Measurements from ENCODE around the gene TMA7B.

Gene TMA7B

DNA sequence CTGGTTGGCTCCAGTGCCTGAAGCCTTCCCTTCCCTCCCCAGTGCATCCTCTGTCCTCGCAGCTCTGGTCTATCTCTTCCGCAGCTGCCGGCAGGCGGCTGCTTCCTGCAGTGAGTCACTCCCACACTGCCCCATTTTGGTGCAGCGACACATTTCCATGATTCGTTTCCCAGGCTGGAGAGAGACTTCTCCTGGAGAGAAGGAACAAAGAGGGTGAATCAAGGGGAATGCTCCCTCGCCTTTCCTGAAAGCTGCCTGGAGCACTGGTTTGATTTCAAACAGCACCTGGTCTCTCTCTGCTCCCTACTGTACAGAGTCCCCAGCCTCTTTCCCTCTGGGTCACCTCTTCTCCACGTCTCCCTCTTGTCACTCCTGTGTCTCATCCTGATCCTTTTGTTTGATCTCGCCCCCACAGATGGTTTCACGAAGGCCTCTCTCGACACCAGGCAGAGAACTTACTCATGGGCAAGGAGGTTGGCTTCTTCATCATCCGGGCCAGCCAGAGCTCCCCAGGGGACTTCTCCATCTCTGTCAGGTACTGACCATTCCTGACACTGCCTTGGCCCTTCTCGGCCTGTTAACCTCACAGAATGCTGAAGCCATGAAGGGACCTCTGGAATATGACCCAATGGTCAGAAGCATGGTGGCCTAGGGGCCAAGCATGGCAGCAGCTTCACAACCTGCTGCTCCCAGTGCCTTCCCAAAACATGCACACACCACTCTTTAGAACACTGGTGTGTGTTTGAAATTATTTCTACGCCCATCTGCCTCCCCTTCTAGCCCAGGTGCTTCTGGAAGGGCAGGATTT is at the start of gene TMA7B:
TSS of gene TMA7B (plus strand) at position 758 of the 808 bp plus-strand sequence. CDS start 3,978 bp downstream, outside the sequence.
- DNase-seq (ENCODE audit: low spot score), result peak; percentile 49

- DNase-seq (ENCODE audit: low spot score), result no peak
Measured at GRCh38 chr22:39910876-39911613, 49.2 kb upstream of the TMA7B start.

GRCh38 chr22:39913321-39913720 is 46.9 kb upstream of the TMA7B start:
- no peak for DNase-seq (ENCODE audit: low spot score)

- DNase-seq (ENCODE audit: low spot score), result no peak
Measured at GRCh38 chr22:39913886-39914285, 46.3 kb upstream of the TMA7B start.

DNA sequence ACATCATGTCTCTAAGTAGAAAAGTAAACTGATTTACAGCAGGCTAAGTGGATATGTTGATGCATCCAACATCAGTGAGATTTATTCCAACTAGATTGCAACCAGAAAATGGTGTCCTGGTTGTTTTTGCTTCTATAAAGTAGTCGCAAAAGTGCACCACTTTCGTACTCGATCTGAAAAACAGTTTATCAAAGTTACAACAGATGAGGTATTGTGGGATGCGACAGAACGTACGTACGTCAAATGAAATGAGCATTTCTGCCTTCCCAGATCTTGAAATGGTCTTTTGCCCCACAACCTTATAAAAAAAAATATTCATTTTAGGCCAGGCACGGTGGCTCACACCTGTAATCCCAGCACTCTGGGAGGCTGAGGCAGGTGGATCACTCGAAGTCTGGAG is 45.6 kb upstream of the TMA7B start:
- DNase-seq (ENCODE audit: low spot score), result no peak

DNA sequence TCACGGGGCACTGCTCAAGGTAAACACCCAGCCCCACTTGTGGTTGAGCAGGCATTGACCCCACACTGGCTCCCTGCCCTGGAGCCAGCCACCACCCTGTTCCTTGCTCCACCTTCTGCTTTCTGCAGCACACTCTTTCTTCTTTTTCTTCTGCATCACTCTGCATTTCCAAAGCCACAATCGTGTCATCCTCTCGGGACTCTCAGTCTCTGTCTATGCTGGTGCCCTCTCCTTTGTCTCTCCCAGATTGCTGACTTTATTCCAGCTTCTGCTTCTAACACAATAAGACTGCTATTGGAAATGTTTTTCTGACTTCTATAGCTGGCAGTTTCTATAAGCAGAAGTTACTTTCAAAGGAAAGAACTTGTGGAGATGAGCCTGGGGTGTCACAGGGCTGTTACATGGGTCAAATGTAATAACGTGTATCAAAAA is 44.9 kb upstream of the TMA7B start:
- no peak for DNase-seq (ENCODE audit: low spot score)

GRCh38 chr22:39916496-39916895 is 43.7 kb upstream of the TMA7B start:
- no peak for DNase-seq (ENCODE audit: low spot score)

DNA sequence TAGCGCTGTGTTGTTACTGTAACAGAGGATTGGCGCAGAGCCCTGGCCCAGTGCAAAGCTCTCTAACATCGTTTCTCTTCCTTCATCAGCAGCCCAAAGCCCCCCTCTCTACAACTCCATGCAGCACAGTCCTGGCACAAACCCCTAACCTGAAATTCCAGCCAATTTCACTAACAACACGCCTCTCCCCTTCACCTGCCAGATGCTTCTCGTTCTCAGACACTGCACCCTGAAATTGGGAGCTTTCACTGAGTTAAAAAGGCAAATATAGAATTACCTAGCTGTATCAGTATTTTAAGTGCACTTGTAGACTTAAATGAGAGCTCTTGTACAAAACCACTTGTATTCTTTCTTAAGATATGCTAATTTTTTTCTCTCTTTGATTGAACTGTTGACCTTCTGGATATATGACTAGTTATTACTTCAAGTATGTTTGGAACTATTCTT is 43.0 kb upstream of the TMA7B start:
- no peak for DNase-seq (ENCODE audit: low spot score)

DNA sequence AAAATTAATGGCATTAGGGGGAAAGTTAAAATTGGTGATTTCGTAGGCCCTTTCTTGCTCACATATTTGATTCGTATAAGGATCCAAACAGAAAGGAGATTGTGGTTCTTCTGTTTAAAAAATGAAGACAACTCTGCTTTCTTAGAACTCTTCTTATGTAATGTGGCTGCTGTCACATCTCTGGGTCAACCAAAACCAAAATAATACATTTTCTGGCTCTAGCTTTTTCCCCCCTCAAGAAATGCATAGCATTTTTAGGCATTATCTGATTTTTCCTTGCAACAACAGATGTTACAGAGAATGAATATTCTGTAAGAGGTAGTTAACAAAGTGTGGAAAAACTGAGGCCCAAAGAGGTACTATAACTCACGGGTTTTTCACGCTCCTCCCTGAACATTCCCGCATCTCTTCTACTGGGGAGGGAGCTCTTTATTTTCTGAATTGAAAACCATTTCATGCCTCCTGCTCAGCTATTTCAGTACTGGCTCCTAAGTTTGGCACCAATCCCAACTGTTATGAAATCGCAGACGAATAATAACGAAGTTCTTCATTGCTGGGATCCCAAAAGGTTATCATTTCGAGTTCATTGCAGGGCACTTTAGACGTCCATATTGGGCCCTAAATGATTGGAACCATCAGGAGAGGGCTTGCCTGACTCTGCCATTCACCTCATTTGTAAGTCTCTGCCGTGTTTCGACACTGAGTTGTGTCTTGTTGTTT is 42.3 kb upstream of the TMA7B start:
- DNase-seq (ENCODE audit: low spot score), result no peak

- DNase-seq (ENCODE audit: low spot score), result peak; percentile 22
Measured at GRCh38 chr22:39920134-39920743, 40.0 kb upstream of the TMA7B start.

DNA sequence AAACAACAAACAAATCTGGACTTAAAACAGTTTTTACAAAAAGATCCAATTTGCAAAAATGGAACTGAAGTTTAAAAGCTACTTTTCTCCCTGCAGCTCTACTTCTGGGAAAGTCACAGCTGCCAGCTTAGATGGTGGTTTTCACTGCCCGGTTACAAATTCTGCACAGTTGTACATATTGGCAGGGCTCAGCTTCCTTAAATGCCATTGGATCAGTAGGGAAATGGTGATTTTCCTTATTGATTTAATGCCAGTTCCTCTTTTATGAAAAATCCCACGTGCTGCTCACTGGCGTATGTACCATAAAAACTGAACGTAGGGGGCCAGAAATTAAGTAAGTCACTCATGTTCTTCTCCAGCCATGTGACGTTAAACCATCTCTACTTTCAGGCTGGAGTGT is 36.5 kb upstream of the TMA7B start:
- no peak for DNase-seq (ENCODE audit: low spot score)

- DNase-seq (ENCODE audit: low spot score), result no peak
Measured at GRCh38 chr22:39924286-39924685, 35.9 kb upstream of the TMA7B start.

DNA sequence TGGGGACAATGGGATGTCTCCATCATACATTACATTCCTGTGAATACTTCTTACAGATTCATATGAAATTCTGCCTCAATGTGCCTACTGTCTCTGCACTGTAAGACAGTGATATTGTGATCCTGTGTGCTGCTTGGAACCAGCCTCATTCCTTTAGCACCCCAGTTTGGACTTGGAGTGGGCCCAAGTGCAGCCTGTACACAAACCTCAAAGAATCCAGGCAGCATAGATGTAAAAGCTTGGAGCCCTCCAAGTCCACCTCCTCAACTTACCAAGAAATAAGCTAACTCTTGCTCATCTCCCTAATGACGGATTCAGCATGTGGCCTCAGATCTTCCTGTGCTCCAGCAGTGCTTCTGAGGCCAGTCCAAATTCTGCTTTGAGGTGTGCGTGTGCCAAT is 34.9 kb upstream of the TMA7B start:
- DNase-seq (ENCODE audit: low spot score), result no peak

GRCh38 chr22:39925909-39926679 is 34.1 kb upstream of the TMA7B start:
- DNase-seq (ENCODE audit: low spot score), result no peak

- no peak for DNase-seq (ENCODE audit: low spot score)
Measured at GRCh38 chr22:39926753-39927152, 33.4 kb upstream of the TMA7B start.

GRCh38 chr22:39927544-39927943 is 32.7 kb upstream of the TMA7B start:
- DNase-seq (ENCODE audit: low spot score), result no peak

DNA sequence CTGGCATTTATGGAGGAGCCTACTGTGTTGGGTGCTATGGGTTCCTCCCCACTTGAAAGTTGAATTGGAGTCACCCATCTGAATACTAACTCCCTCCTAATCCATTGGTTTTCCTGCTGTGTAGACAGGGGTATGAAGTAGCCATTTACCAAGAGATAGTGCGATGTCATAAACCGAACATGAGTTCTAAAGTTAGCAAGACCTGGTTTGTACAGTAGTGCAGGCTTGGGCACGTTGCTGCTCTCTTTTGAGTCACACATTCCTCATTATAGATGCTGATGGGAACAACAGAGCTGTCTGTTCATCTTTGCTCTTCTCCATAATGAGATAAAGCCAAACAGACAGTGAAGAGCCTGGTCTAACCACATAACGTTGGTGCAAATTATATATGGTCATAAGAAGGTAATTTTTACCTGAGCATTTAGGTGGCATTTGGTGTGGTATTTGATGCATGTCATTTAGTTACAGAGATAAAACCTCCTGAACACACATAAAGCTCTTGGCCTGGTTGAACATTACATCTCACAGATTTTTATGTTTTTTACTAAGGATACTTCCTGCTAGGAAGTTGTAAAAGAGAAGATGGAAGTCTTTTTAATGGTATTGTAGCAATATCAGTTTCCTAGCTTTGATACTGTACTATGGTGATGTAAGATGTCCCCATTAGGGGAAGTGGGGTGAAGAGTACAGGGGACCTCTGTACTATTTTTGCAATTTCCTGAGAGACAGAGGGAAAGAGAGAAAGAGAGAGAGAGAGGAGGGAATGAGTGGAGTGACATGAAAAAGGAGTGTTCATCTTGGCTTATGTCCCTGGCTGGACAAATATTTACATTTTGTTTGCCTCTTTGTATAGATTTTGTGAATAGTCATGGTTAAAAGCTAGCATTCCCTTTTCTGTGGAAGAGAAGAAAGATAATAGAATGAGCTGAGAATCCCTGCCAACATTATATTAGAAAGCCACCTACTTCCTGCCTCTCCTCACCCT is 31.4 kb upstream of the TMA7B start:
- DNase-seq (ENCODE audit: low spot score), result no peak

GRCh38 chr22:39931251-39931650 is 28.9 kb upstream of the TMA7B start:
- no peak for DNase-seq (ENCODE audit: low spot score)

DNA sequence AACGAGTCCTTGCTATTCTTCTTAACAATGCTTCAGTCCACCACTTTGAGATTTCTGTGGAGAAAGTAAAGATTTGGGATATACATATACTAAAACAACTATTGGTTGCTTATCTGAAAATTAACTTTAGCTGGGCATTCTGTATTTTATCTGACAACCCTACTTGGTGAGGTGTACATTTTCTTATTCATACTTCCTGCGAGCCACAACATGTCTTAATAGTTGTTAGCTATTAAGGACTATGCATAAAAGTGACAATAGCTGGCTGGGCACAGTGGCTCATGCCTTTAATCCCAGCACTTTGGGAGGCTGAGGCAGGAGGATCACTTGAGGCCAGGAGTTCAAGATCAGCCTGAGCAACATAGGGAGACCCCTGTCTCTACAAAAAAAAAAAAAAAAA is 28.0 kb upstream of the TMA7B start:
- DNase-seq (ENCODE audit: low spot score), result no peak

Measured in hematopoietic multipotent progenitor cell treated with erythropoietin and hydrocortisone succinate and interleukin-3 and kit ligand, for 17 days (in vitro differentiated cells).